ENCODE measurements around the gene TSGA10IP.

GRCh38 chr11:65976216-65977176, 31.2 kb downstream of the TSGA10IP start:
- TF ChIP-seq CTCF (IDR thresholded peaks at IDR 0.05) (no peak), POLR2AphosphoS5 (IDR thresholded peaks at IDR 0.05; ENCODE audit: low read depth, low read length) (no peak; the same call in 1 of the 2 replicates), SIN3A (IDR thresholded peaks at IDR 0.05; ENCODE audit: borderline replicate concordance, insufficient read depth, low read depth, low read length) (no peak)
